Right atrium auricular region (tissue), 2 donors: ENCODE results near the gene ITGB1. TPM values are rescaled to one million over a fixed set of nuclear protein-coding genes. Genes with fewer than 3 reads are reported as not detected.

Experiments used
- DNase-seq: peaks from one replicate; pipeline ENCODE4 v3.0.0-alpha.2; 2019; ENCODE audit warnings: low spot score
- H3K27ac ChIP-seq, 2 donors: fragments of 200-600 bp; sonication (generic); 1 replicate in 1 of 2; 2 replicates in 1 of 2; pipeline ENCODE4 v1.5.1; 2016 to 2019
- H3K27me3 ChIP-seq, 2 donors: fragments of 200-600 bp; sonication (generic); one replicate each; pipeline versions ENCODE4 v1.5.1 to v1.6.0; 2017 to 2019
- H3K36me3 ChIP-seq: fragments of 200-600 bp; sonication (generic); one replicate; pipeline ENCODE4 v1.5.1; 2016
- H3K4me1 ChIP-seq, 2 donors: fragments of 200-600 bp; sonication (generic); one replicate each; pipeline versions ENCODE4 v1.5.1 to v1.6.0; 2017 to 2019
- H3K4me3 ChIP-seq, 2 donors: fragments of 200-600 bp; sonication (generic); 1 replicate in 1 of 2; 2 replicates in 1 of 2; pipeline ENCODE4 v1.5.1; 2017 to 2019; ENCODE audit warnings: mild to moderate bottlenecking in 1 of 2, moderate library complexity in 1 of 2
- H3K9me3 ChIP-seq, 2 donors: fragments of 200-600 bp; sonication (generic); one replicate each; pipeline ENCODE4 v1.5.1; 2019
- CTCF ChIP-seq, 2 donors: fragments of 200-600 bp; sonication (generic); IDR thresholded peaks; one replicate each; pipeline ENCODE4 v1.5.1; 2019; ENCODE audit warnings: antibody characterized with exemption in 2 of 2
- total RNA-seq, 2 donors: library from RNA; depleted of rRNA; stranded (reverse); fragments of >200 nt; gene quantifications; one replicate each; pipeline ENCODE4 v1.1.0, GENCODE V29; 2016

Gene ITGB1
- total RNA-seq, 2 donors from 2014 or later, result 454 to 1,054 TPM

- H3K4me1 ChIP-seq, result peaks cover 0 to 74% of the 10 kb centered on the region in 2 donors
- H3K4me3 ChIP-seq, result peak overlapping the region; percentile 17 to 20
- no peak for TF ChIP-seq CTCF (IDR thresholded peaks at IDR 0.05)
- no peak for DNase-seq
- H3K36me3 ChIP-seq, result no peaks in the 10 kb centered on the region
- peak overlapping the region; percentile 98 for H3K27ac ChIP-seq
- H3K9me3 ChIP-seq, result no peaks in the 10 kb centered on the region
- H3K27me3 ChIP-seq, result no peaks in the 10 kb centered on the region
These were observed 3.3 kb downstream of the ITGB1 start for GRCh38 chr10:32954545-32955298.

- Histone ChIP-seq H3K27me3 (no peaks in the 10 kb centered on the region), H3K9me3 (no peaks in the 10 kb centered on the region), H3K4me1 (peaks cover 0 to 71% of the 10 kb centered on the region in 2 donors), H3K4me3 (no peak overlapping the region), H3K36me3 (no peaks in the 10 kb centered on the region), H3K27ac (peak overlapping the region; percentile 98)
- no peak for DNase-seq
- no peak for TF ChIP-seq CTCF (IDR thresholded peaks at IDR 0.05)
These were observed 4.0 kb downstream of the ITGB1 start for GRCh38 chr10:32954080-32954479.

GRCh38 chr10:32953277-32953927, 4.6 kb downstream of the ITGB1 start:
- H3K4me3 ChIP-seq, result no peak overlapping the region
- DNase-seq, result no peak
- H3K27me3 ChIP-seq, result no peaks in the 10 kb centered on the region
- TF ChIP-seq CTCF (IDR thresholded peaks at IDR 0.05), result no peak
- H3K36me3 ChIP-seq, result no peaks in the 10 kb centered on the region
- H3K9me3 ChIP-seq, result no peaks in the 10 kb centered on the region
- peak overlapping the region; percentile 98 for H3K27ac ChIP-seq
- peaks cover 0 to 77% of the 10 kb centered on the region in 2 donors for H3K4me1 ChIP-seq

- Histone ChIP-seq H3K36me3 (no peaks in the 10 kb centered on the region), H3K27ac (peak overlapping the region; percentile 98), H3K27me3 (no peaks in the 10 kb centered on the region), H3K4me1 (peaks cover 0 to 81% of the 10 kb centered on the region in 2 donors), H3K4me3 (no peak overlapping the region), H3K9me3 (no peaks in the 10 kb centered on the region)
- no peak for TF ChIP-seq CTCF (IDR thresholded peaks at IDR 0.05)
- no peak for DNase-seq
These were observed 5.3 kb downstream of the ITGB1 start for GRCh38 chr10:32952541-32953276.

- Histone ChIP-seq H3K9me3 (no peaks in the 10 kb centered on the region), H3K36me3 (no peaks in the 10 kb centered on the region), H3K27me3 (no peaks in the 10 kb centered on the region), H3K4me1 (peaks cover 0 to 81% of the 10 kb centered on the region in 2 donors), H3K4me3 (no peak overlapping the region), H3K27ac (no peak overlapping the region)
- TF ChIP-seq CTCF (IDR thresholded peaks at IDR 0.05), result no peak
- no peak for DNase-seq
These were observed 5.9 kb downstream of the ITGB1 start for GRCh38 chr10:32952094-32952493.
